ENCODE results near the gene SNRNP200. TPM values are rescaled to one million over a fixed set of nuclear protein-coding genes. Genes with fewer than 3 reads are reported as not detected.

The SNRNP200 gene
- total RNA-seq, 1 experiment from 2014 or later: 28.8 TPM

Other genes with a start within 250 kb of the SNRNP200 start
- not detected in 2 replicates for gene ADRA2B, start 189.0 kb downstream of the SNRNP200 start, total RNA-seq (2014; rRNA removed; shearing (Covaris generic))
- gene ASTL, start 167.0 kb downstream of the SNRNP200 start, total RNA-seq (2014; rRNA removed; shearing (Covaris generic)): not detected in 2 replicates
- gene DUSP2, start 160.1 kb downstream of the SNRNP200 start, total RNA-seq (2014; rRNA removed; shearing (Covaris generic)): 1.0 and 2.8 TPM in 2 replicates
- 131 and 153 TPM in 2 replicates for gene STARD7, start 96.7 kb downstream of the SNRNP200 start, total RNA-seq (2014; rRNA removed; shearing (Covaris generic))
- 15.7 and 24.2 TPM in 2 replicates for gene TMEM127, start 39.5 kb downstream of the SNRNP200 start, total RNA-seq (2014; rRNA removed; shearing (Covaris generic))
- 135 and 136 TPM in 2 replicates for gene CIAO1, start 39.3 kb downstream of the SNRNP200 start, total RNA-seq (2014; rRNA removed; shearing (Covaris generic))
- 0.23 and 0.73 TPM in 2 replicates for gene ITPRIPL1, start 19.8 kb upstream of the SNRNP200 start, total RNA-seq (2014; rRNA removed; shearing (Covaris generic))
- gene NCAPH, start 30.2 kb upstream of the SNRNP200 start, total RNA-seq (2014; rRNA removed; shearing (Covaris generic)): 32.3 and 43.4 TPM in 2 replicates
- gene NEURL3, start 199.8 kb upstream of the SNRNP200 start, total RNA-seq (2014; rRNA removed; shearing (Covaris generic)): not detected in 2 replicates
- 2.1 and 4.1 TPM in 2 replicates for gene ARID5A, start 231.2 kb upstream of the SNRNP200 start, total RNA-seq (2014; rRNA removed; shearing (Covaris generic))

All from HT1080 (cell line).